Measurements from ENCODE around the gene RTN4IP1. TPM values are rescaled to one million over a fixed set of nuclear protein-coding genes. Genes with fewer than 3 reads are reported as not detected.
"Not testable (repeated sequence)": the region's sequence is repeated elsewhere in the genome, so short reads cannot be mapped to it uniquely, and the experiment has no call there.

RTN4IP1 gene
- total and polyA plus RNA-seq, 4 donors, result 7.2 to 9.6 (median 7.8) TPM

DNA sequence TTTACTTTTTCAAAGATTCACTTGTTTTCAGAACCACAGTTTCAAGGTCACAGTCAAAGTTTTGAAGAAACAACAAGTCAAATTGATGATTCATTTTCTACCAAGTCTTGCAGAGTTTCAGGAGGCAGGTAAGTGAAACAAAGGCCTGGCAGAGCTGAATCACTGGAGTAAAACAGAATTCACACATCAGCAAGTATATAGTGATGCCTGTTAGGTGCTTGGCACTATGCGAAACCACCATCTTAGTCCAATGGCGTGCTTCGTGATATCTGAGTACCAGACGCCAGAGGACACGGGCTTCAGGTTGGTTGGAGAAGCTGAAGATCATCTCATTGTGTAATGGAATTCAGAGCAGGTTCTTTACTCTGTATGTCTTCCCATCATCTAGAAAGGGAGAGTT is 75.9 kb downstream of the RTN4IP1 start:
- DNase-seq (ENCODE audit: low read depth in 4 of 6, low spot score in 6 of 6), result no peak
- Histone ChIP-seq H3K4me3 (ENCODE audit: low read depth, low read length) (no peak overlapping the region), H3K9me3 (ENCODE audit: control insufficient read depth, insufficient read depth, low read length) (no peaks in the 10 kb centered on the region), H3K4me1 (ENCODE audit: control insufficient read depth, insufficient read depth, low read length) (no peaks in the 10 kb centered on the region), H3K27ac (ENCODE audit: low read depth, low read length) (no peak overlapping the region), H3K27me3 (ENCODE audit: control insufficient read depth, insufficient read depth, low read length) (no peaks in the 10 kb centered on the region), H3K36me3 (ENCODE audit: control insufficient read depth, insufficient read depth, low read length) (no peaks in the 10 kb centered on the region)
- WGBS (ENCODE audit: insufficient coverage), result 97% methylated on average over 5 of the region's 5 CpGs

DNA sequence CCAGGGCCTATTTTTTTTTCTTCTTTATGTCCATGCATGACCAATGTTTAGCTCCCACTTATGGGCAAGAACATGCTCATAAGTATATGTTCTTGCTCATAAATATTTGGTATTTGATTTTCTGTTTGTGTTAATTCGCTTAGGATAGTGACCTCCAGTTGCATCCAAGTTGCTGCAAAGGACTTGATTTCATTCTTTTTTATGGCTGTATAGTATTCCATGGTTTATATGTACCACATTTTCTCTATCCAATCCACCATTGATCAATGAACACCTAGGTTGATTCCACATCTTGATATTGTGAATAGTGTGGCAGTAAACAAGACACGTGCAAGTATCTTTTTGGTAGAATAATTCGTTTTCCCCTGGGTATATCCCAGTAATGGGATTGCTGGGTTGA is 78.1 kb downstream of the RTN4IP1 start:
- DNase-seq (ENCODE audit: low read depth in 4 of 6, low spot score in 6 of 6), result no peak

DNA sequence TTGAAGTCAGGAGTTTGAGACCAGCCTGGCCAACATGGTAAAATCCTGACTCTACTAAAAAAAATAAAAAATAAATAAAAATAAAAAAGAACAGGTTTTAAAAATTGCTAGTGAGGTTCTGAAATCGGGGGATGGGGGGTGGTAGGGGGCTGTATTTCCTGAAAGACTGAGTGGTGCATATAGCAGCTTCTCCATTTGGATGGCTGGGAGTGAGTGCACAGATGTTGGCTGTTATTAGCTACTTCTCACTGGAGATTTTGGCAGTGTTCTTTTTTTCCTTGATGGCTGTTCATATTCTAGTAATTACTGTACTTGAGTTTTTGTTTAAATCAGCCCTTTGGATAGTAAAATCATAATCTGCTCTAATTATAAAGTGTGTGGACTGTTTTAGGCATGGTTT is 79.8 kb downstream of the RTN4IP1 start:
- no peak for DNase-seq (ENCODE audit: low read depth in 4 of 6, low spot score in 6 of 6)
- Histone ChIP-seq H3K36me3 (ENCODE audit: control insufficient read depth, insufficient read depth, low read length) (no peaks in the 10 kb centered on the region), H3K4me3 (ENCODE audit: low read depth, low read length) (no peak overlapping the region), H3K27me3 (ENCODE audit: control insufficient read depth, insufficient read depth, low read length) (no peaks in the 10 kb centered on the region), H3K9me3 (ENCODE audit: control insufficient read depth, insufficient read depth, low read length) (no peaks in the 10 kb centered on the region), H3K4me1 (ENCODE audit: control insufficient read depth, insufficient read depth, low read length) (no peaks in the 10 kb centered on the region), H3K27ac (ENCODE audit: low read depth, low read length) (no peak overlapping the region)
- 100% methylated on average over 1 of the region's 1 CpG for WGBS (ENCODE audit: insufficient coverage)

More for the DNA sequence above, 78.1 kb downstream of the RTN4IP1 start:
- Histone ChIP-seq H3K9me3 (ENCODE audit: control insufficient read depth, insufficient read depth, low read length) (no peaks in the 10 kb centered on the region), H3K27me3 (ENCODE audit: control insufficient read depth, insufficient read depth, low read length) (no peaks in the 10 kb centered on the region), H3K36me3 (ENCODE audit: control insufficient read depth, insufficient read depth, low read length) (no peaks in the 10 kb centered on the region), H3K4me1 (ENCODE audit: control insufficient read depth, insufficient read depth, low read length) (no peaks in the 10 kb centered on the region), H3K27ac (ENCODE audit: low read depth, low read length) (no peak overlapping the region), H3K4me3 (ENCODE audit: low read depth, low read length) (no peak overlapping the region)
- WGBS (ENCODE audit: insufficient coverage), result no CpG with 5 or more reads among the region's 3 CpGs

DNA sequence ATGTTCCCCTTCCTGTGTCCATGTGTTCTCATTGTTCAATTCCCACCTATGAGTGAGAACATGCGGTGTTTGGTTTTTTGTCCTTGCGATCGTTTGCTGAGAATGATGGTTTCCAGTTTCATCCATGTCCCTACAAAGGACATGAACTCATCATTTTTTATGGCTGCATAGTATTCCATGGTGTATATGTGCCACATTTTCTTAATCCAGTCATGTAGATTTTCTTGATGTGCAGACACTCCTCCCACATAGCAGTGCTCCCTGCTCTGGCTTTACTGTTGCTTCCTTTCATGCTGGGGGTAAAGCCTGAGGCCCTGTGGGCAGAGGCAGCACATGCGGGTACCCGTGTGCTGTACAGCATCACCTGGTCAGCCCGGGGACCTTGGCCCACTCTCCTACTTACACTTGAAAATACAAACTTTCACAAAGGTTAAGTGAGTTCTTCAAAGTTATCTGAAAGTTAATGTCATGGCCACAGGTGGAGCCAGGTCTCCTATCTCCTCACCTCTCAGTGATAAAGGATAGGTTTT is 80.3 kb downstream of the RTN4IP1 start:
- H3K27me3 ChIP-seq (ENCODE audit: control insufficient read depth, insufficient read depth, low read length); H3K4me1 ChIP-seq (ENCODE audit: control insufficient read depth, insufficient read depth, low read length); H3K27ac ChIP-seq (ENCODE audit: low read depth, low read length); DNase-seq (ENCODE audit: low read depth in 4 of 6, low spot score in 6 of 6); H3K4me3 ChIP-seq (ENCODE audit: low read depth, low read length); H3K9me3 ChIP-seq (ENCODE audit: control insufficient read depth, insufficient read depth, low read length); H3K36me3 ChIP-seq (ENCODE audit: control insufficient read depth, insufficient read depth, low read length): not testable (repeated sequence)
- WGBS (ENCODE audit: insufficient coverage), result no CpG with 5 or more reads among the region's 6 CpGs

DNA sequence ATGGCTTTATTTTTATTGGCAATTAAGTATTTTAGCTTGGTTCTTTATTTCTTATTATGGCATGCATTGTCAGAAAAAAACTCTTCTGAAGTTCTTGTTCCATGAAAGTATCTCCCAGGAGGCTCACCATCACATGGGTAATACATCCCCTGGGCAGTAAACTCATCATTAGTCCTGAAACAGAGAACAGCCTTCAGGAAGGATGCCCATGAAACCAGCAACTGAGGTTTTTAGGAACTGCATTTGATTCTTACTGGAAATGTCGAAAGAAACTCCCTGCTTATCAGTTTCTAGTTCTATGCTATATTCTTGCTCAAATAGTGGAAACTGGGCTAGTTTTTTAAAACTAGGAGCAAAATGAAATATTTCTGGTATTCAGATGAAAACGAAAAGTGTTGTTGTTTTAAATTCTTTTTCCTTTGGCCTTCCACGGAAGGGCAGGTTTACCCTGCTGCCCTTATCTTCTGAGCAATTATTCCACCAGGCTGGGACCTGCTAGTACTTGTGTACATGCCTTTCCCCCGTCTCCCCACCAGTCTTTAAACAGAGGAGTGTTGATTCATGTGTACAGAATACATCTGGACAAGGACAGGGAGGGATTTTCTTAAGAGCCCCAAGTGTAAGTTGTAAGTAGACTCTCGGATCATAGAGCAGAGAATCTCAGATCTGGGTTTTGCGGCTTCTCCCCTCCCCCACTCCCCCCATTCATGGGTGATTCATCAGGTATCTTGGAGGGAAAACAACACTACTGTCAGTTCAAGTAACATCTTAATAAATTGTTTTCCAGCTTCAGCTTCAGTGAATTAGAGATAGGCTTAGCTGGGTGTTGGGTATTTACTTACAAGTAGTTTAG is 81.5 kb downstream of the RTN4IP1 start:
- Histone ChIP-seq H3K4me3 (ENCODE audit: low read depth, low read length) (no peak overlapping the region), H3K36me3 (ENCODE audit: control insufficient read depth, insufficient read depth, low read length) (no peaks in the 10 kb centered on the region), H3K27me3 (ENCODE audit: control insufficient read depth, insufficient read depth, low read length) (no peaks in the 10 kb centered on the region), H3K27ac (ENCODE audit: low read depth, low read length) (no peak overlapping the region), H3K9me3 (ENCODE audit: control insufficient read depth, insufficient read depth, low read length) (no peaks in the 10 kb centered on the region), H3K4me1 (ENCODE audit: control insufficient read depth, insufficient read depth, low read length) (no peaks in the 10 kb centered on the region)
- DNase-seq (ENCODE audit: low read depth in 4 of 6, low spot score in 6 of 6), result peak in 1 of 6 donors; percentile 16
- WGBS (ENCODE audit: insufficient coverage), result no CpG with 5 or more reads among the region's 6 CpGs

DNA sequence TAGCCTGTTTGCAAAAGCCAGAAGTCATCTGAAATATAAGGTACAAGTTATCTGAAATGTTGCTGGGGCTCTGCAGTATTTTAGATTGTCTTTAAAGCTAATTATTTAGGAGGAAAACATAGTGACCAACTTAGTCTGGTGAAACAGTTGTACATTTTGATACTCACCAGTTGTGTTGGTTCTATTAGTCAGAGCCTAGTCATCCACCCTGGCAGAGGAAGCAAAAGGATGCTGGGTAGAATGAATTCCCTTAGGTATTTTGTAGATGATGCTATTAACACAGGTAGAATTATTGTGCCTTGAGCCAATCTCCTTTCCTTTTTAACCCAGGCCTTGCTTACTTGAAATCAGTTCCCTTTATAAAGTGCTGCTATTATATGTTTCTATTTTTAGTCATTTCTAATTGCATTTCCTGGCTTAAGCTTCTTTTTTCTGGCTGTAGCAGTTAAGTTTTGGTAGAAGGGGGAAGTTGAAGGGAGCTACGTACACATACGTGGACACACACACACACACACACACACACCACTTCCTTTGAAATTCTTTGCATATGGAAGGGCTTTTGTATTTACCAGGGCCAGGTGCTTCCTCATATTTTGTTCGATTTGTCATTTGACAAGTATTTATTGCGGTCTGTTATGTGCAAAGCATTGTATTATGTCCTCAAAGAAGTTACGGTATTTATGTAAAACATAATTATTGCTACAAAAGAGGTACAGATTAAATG is 82.4 kb downstream of the RTN4IP1 start:
- Histone ChIP-seq H3K36me3 (ENCODE audit: control insufficient read depth, insufficient read depth, low read length) (no peaks in the 10 kb centered on the region), H3K9me3 (ENCODE audit: control insufficient read depth, insufficient read depth, low read length) (no peaks in the 10 kb centered on the region), H3K4me3 (ENCODE audit: low read depth, low read length) (no peak overlapping the region), H3K27ac (ENCODE audit: low read depth, low read length) (no peak overlapping the region), H3K27me3 (ENCODE audit: control insufficient read depth, insufficient read depth, low read length) (no peaks in the 10 kb centered on the region), H3K4me1 (ENCODE audit: control insufficient read depth, insufficient read depth, low read length) (no peaks in the 10 kb centered on the region)
- no CpG with 5 or more reads among the region's 5 CpGs for WGBS (ENCODE audit: insufficient coverage)
- DNase-seq (ENCODE audit: low read depth in 4 of 6, low spot score in 6 of 6), result peak in 1 of 6 donors; percentile 4

DNA sequence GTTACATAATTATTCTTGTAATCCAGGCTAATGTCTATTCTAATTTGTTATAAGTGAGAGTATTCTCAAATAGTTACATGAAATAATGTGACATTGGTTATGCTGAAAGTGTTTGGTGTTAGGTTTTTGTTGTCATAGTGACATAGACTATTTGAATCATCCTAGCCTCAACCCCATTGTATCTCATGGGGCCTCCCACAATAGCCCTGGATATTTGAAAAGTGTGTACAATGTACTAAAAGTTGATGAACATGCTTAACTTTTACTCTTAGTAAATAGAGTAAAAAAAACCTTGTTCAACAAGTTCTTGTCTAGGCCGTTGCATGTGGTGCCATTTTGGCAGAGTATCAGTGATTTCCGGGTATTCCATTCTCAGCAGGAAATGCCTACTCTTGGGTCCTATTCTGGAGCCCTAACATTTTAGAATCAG is 83.0 kb downstream of the RTN4IP1 start:
- Histone ChIP-seq H3K27ac (ENCODE audit: low read depth, low read length) (no peak overlapping the region), H3K9me3 (ENCODE audit: control insufficient read depth, insufficient read depth, low read length) (no peaks in the 10 kb centered on the region), H3K4me1 (ENCODE audit: control insufficient read depth, insufficient read depth, low read length) (no peaks in the 10 kb centered on the region), H3K27me3 (ENCODE audit: control insufficient read depth, insufficient read depth, low read length) (no peaks in the 10 kb centered on the region), H3K4me3 (ENCODE audit: low read depth, low read length) (no peak overlapping the region), H3K36me3 (ENCODE audit: control insufficient read depth, insufficient read depth, low read length) (no peaks in the 10 kb centered on the region)
- no peak for DNase-seq (ENCODE audit: low read depth in 4 of 6, low spot score in 6 of 6)
- WGBS (ENCODE audit: insufficient coverage), result 89% methylated on average over 1 of the region's 2 CpGs

DNA sequence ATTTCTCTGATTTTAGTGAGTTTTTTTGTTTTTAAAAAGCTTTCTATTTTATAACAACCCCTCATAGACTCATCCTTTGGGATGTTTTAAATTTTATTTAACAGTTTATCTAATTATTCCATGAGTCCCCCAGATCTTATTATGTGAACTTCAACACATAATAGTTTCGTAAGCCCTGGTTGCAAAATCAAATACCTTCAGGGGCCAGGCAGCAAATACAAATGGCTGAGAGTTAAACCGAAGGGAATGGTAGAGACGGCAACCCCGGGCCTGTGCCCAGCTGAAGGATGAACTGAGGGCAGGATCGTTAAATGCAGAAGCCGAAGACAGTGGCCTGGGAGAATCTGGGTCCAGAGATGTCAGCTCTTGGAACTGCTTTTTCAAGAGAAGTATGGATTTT is 88.4 kb downstream of the RTN4IP1 start:
- 81% methylated on average over 5 of the region's 6 CpGs for WGBS (ENCODE audit: insufficient coverage)
- no peak overlapping the region for H3K4me3 ChIP-seq (ENCODE audit: low read depth, low read length)
- H3K27ac ChIP-seq (ENCODE audit: low read depth, low read length), result no peak overlapping the region
- H3K27me3 ChIP-seq (ENCODE audit: control insufficient read depth, insufficient read depth, low read length), result no peaks in the 10 kb centered on the region
- H3K9me3 ChIP-seq (ENCODE audit: control insufficient read depth, insufficient read depth, low read length), result no peaks in the 10 kb centered on the region
- H3K4me1 ChIP-seq (ENCODE audit: control insufficient read depth, insufficient read depth, low read length), result no peaks in the 10 kb centered on the region
- DNase-seq (ENCODE audit: low read depth in 4 of 6, low spot score in 6 of 6), result no peak
- no peaks in the 10 kb centered on the region for H3K36me3 ChIP-seq (ENCODE audit: control insufficient read depth, insufficient read depth, low read length)

DNA sequence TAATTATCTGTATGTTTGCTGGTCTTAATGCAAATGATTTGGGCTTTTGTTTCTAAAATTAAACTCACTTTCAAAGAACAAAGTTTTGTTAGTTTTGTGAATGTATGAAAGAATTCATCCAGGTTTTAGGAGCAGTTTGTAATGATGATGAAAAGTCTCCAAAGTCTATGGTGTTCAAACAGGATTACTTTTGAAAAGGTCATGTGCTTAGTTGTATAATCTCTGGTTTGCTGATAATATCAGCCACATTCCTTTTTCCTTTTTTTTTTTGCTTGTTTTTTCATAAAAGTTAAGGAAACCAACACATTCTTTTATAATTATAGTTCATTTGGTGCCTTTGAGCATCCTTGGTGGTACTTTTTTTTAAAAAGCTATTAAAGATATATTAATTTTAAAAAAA is 88.9 kb downstream of the RTN4IP1 start:
- Histone ChIP-seq H3K4me3 (ENCODE audit: low read depth, low read length) (no peak overlapping the region), H3K27me3 (ENCODE audit: control insufficient read depth, insufficient read depth, low read length) (no peaks in the 10 kb centered on the region), H3K4me1 (ENCODE audit: control insufficient read depth, insufficient read depth, low read length) (no peaks in the 10 kb centered on the region), H3K36me3 (ENCODE audit: control insufficient read depth, insufficient read depth, low read length) (no peaks in the 10 kb centered on the region), H3K9me3 (ENCODE audit: control insufficient read depth, insufficient read depth, low read length) (no peaks in the 10 kb centered on the region), H3K27ac (ENCODE audit: low read depth, low read length) (no peak overlapping the region)
- DNase-seq (ENCODE audit: low read depth in 4 of 6, low spot score in 6 of 6), result no peak
